Epithelial cell of esophagus (primary cell): ENCODE results near the gene B4GALT2.
A peak's percentile ranks its signal among the peaks of the same experiment; 100 is the strongest.

Experiments used
- DNase-seq: peaks from one replicate; pipeline ENCODE4 v3.0.0; 2010; ENCODE audit warnings: low read depth
- H3K4me3 ChIP-seq: 2 replicates; pipeline ENCODE4 v1.5.1; 2011; ENCODE audit warnings: mild to moderate bottlenecking, low read length, control low read depth
- CTCF ChIP-seq: IDR thresholded peaks from 2 replicates; pipeline ENCODE4 v1.5.1; 2011; ENCODE audit warnings: low read depth, mild to moderate bottlenecking, low read length, control low read depth, inconsistent platforms; ENCODE audit not compliant: insufficient read depth; ENCODE audit errors: missing control alignments

The B4GALT2 gene

GRCh38 chr1:43976045-43976444 is 3.0 kb upstream of the B4GALT2 start:
- no peak for TF ChIP-seq CTCF
- H3K4me3 ChIP-seq, result peak overlapping the region; percentile 90
- DNase-seq, result no peak

GRCh38 chr1:43976890-43977289 is 2.1 kb upstream of the B4GALT2 start:
- TF ChIP-seq CTCF, result no peak
- DNase-seq, result no peak
- no peak overlapping the region for H3K4me3 ChIP-seq

GRCh38 chr1:43977376-43978263 is 1.4 kb upstream of the B4GALT2 start:
- H3K4me3 ChIP-seq, result no peak overlapping the region
- no peak for DNase-seq
- no peak for TF ChIP-seq CTCF

- TF ChIP-seq CTCF, result no peak
- H3K4me3 ChIP-seq, result no peak overlapping the region
- DNase-seq, result no peak
These were observed 803 bp upstream of the B4GALT2 start for GRCh38 chr1:43978264-43978550.

GRCh38 chr1:43979261-43979527 is 184 bp downstream of the B4GALT2 start:
- H3K4me3 ChIP-seq, result peak overlapping the region; percentile 60
- no peak for TF ChIP-seq CTCF
- DNase-seq, result no peak

- peak; percentile 59 for DNase-seq
- no peak for TF ChIP-seq CTCF
- H3K4me3 ChIP-seq, result peak overlapping the region; percentile 60
These were observed 681 bp downstream of the B4GALT2 start for GRCh38 chr1:43979528-43980254.
